OCI-LY1 (cell line): ENCODE data around the gene FBRSL1.

Experiments
- CTCF ChIP-seq: fragments of 200-600 bp; sonication (generic), shearing (Covaris generic); IDR thresholded peaks from 2 replicates; pipeline ENCODE4 v1.5.1; 2017; ENCODE audit warnings: mild to moderate bottlenecking, antibody characterized with exemption, low read length, moderate library complexity, mixed read lengths
- EZH2 ChIP-seq: fragments of 200-600 bp; sonication (generic), shearing (Covaris generic); IDR thresholded peaks from 2 replicates; pipeline ENCODE4 v1.8.0; 2017; ENCODE audit warnings: borderline replicate concordance, mixed run types, mild to moderate bottlenecking, antibody characterized with exemption, low read length, moderate library complexity, mixed read lengths

DNA sequence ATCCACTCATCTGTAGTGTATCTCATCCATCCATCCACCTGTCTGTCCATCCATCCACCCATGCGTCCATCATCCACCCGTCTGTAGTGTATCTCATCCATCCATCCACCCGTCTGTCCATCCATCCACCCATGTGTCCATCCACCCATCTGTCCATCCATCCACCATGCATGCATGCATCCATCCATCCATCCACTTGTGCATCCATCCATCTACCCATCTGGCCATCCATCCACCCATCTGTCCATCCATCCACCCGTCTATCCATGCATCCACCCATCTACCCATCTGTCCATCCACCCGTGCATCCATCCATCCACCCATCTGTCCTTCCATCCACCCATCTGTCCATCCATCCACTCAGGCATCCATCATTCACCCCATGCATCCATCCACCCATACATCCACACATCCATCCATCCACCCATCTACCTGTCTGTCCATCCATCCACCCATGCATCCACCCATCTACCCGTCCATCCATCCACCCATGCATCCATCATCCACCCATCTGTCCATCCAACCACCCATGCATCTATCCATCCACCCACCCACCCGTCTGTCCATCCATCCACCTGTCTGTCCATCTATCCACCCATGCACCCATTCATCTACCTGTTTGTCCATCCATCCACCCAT lies 28.5 kb downstream of the FBRSL1 start:
- TF ChIP-seq EZH2 (no peak), CTCF (no peak)
